GM12891 (cell line): ENCODE measurements around the gene ABCA1.
"Not testable (repeated sequence)": the region's sequence is repeated elsewhere in the genome, so short reads cannot be mapped to it uniquely, and the experiment has no call there.

Experiments
- DNase-seq: peaks from one replicate; pipeline ENCODE4 v3.0.0; 2011; ENCODE audit warnings: low spot score; ENCODE audit not compliant: insufficient read length
- FAIRE-seq: peaks from 2 replicates; lab custom pipeline; 2011; peaks lifted over from hg19 to GRCh38; lab: Jason Lieb, UNC
- PAX5 ChIP-seq: IDR thresholded peaks from 2 replicates; pipeline ENCODE4 v1.6.1; 2011; ENCODE audit warnings: low read length, moderate library complexity, mild to moderate bottlenecking; ENCODE audit not compliant: insufficient read depth, severe bottlenecking
- POLR2A ChIP-seq: IDR thresholded peaks from 2 replicates; pipeline ENCODE4 v1.6.1; 2011; ENCODE audit warnings: low read depth, low read length, control low read depth
- POLR2AphosphoS5 ChIP-seq: IDR thresholded peaks from 2 replicates; pipeline ENCODE4 v1.6.1; 2011; ENCODE audit warnings: low read depth, low read length, control low read depth
- POU2F2 ChIP-seq: IDR thresholded peaks from 2 replicates; pipeline ENCODE4 v1.6.1; 2011; ENCODE audit warnings: low read depth, mild to moderate bottlenecking, control low read depth, low read length, moderate library complexity
- SPI1 ChIP-seq: IDR thresholded peaks from 2 replicates; pipeline ENCODE4 v1.6.1; 2011; ENCODE audit warnings: low read depth, low read length, control low read depth
- TAF1 ChIP-seq: IDR thresholded peaks from 2 replicates; pipeline ENCODE4 v1.6.1; 2011; ENCODE audit warnings: low read depth, low read length, control low read depth

Gene ABCA1

GRCh38 chr9:104970271-104970987, 42.5 kb upstream of the ABCA1 start:
- no peak for TF ChIP-seq POLR2A
- no peak for TF ChIP-seq TAF1
- TF ChIP-seq SPI1: no peak
- no peak for TF ChIP-seq POLR2AphosphoS5
- TF ChIP-seq POU2F2: no peak
- no peak for TF ChIP-seq PAX5
- DNase-seq: no peak
- FAIRE-seq: no peak

GRCh38 chr9:104969116-104969515, 41.2 kb upstream of the ABCA1 start:
- DNase-seq (no peak), FAIRE-seq (no peak)
- TF ChIP-seq SPI1 (no peak), POLR2A (no peak), POLR2AphosphoS5 (no peak), PAX5 (no peak), POU2F2 (no peak), TAF1 (no peak)

GRCh38 chr9:104968025-104968982, 40.3 kb upstream of the ABCA1 start:
- peak; percentile 84 for FAIRE-seq
- peak; percentile 73 for DNase-seq
- no peak for TF ChIP-seq SPI1
- no peak for TF ChIP-seq POLR2AphosphoS5
- TF ChIP-seq POLR2A: no peak
- no peak for TF ChIP-seq TAF1
- TF ChIP-seq POU2F2: no peak
- no peak for TF ChIP-seq PAX5

GRCh38 chr9:104963076-104963475, 35.1 kb upstream of the ABCA1 start:
- FAIRE-seq (no peak), DNase-seq (no peak)
- TF ChIP-seq POLR2AphosphoS5 (no peak), POU2F2 (no peak), PAX5 (no peak), TAF1 (no peak), SPI1 (no peak)

GRCh38 chr9:104961701-104962359, 33.9 kb upstream of the ABCA1 start:
- DNase-seq (no peak), FAIRE-seq (no peak)
- TF ChIP-seq TAF1 (no peak), POLR2A (no peak), SPI1 (no peak), POLR2AphosphoS5 (no peak), POU2F2 (no peak), PAX5 (no peak)

- DNase-seq (peak; percentile 9), FAIRE-seq (no peak)
- TF ChIP-seq PAX5 (no peak), POU2F2 (0 out of 2 replicates have a peak, but pooled peaks have one; percentile 14), TAF1 (no peak), POLR2AphosphoS5 (no peak), SPI1 (no peak)
These were observed 33.3 kb upstream of the ABCA1 start for GRCh38 chr9:104961238-104961637.

- DNase-seq (no peak), FAIRE-seq (no peak)
- no peak for TF ChIP-seq SPI1
- TF ChIP-seq POLR2A: no peak
- TF ChIP-seq POLR2AphosphoS5: no peak
- TF ChIP-seq PAX5: no peak
These were observed 32.7 kb upstream of the ABCA1 start for GRCh38 chr9:104960662-104961061.

GRCh38 chr9:104958751-104959150, 30.8 kb upstream of the ABCA1 start:
- TF ChIP-seq POU2F2 (no peak), POLR2AphosphoS5 (no peak)
- DNase-seq: no peak
- no peak for FAIRE-seq

- DNase-seq, FAIRE-seq: not testable (repeated sequence)
These were observed 30.1 kb upstream of the ABCA1 start for GRCh38 chr9:104958006-104958405.
